ENCODE data around the gene CAPNS1.

The CAPNS1 gene

GRCh38 chr19:36139120-36139472 is 770 bp upstream of the CAPNS1 start:
- peak overlapping the region; percentile 66 for H3K4me3 ChIP-seq (ENCODE audit: low read depth, low read length)
- DNase-seq (ENCODE audit: low read depth, low spot score) = no peak
- in situ Hi-C loops (cut with HindIII; ENCODE audit: low sequenced_read_pairs) = no loop called here
- TF ChIP-seq CTCF (IDR thresholded peaks at IDR 0.05; ENCODE audit: low read depth, low read length) = no peak

- H3K4me3 ChIP-seq (ENCODE audit: low read depth, low read length) = peak overlapping the region; percentile 66
- TF ChIP-seq CTCF (IDR thresholded peaks at IDR 0.05; ENCODE audit: low read depth, low read length) = no peak
- peak; percentile 65 for DNase-seq (ENCODE audit: low read depth, low spot score)
- in situ Hi-C loops (cut with HindIII; ENCODE audit: low sequenced_read_pairs) = no loop called here
Observed at GRCh38 chr19:36140304-36141038, 605 bp downstream of the CAPNS1 start.

GRCh38 chr19:36141039-36141927 is 1.4 kb downstream of the CAPNS1 start:
- H3K4me3 ChIP-seq (ENCODE audit: low read depth, low read length) = peak overlapping the region; percentile 66
- no peak for TF ChIP-seq CTCF (IDR thresholded peaks at IDR 0.05; ENCODE audit: low read depth, low read length)
- in situ Hi-C loops (cut with HindIII; ENCODE audit: low sequenced_read_pairs) = no loop called here
- peak; percentile 86 for DNase-seq (ENCODE audit: low read depth, low spot score)

GRCh38 chr19:36142046-36142445 is 2.2 kb downstream of the CAPNS1 start:
- no peak for DNase-seq (ENCODE audit: low read depth, low spot score)
- in situ Hi-C loops (cut with HindIII; ENCODE audit: low sequenced_read_pairs) = no loop called here
- no peak for TF ChIP-seq CTCF (IDR thresholded peaks at IDR 0.05; ENCODE audit: low read depth, low read length)
- H3K4me3 ChIP-seq (ENCODE audit: low read depth, low read length) = no peak overlapping the region

- no peak for DNase-seq (ENCODE audit: low read depth, low spot score)
- no peak for TF ChIP-seq CTCF (IDR thresholded peaks at IDR 0.05; ENCODE audit: low read depth, low read length)
- H3K4me3 ChIP-seq (ENCODE audit: low read depth, low read length) = no peak overlapping the region
- in situ Hi-C loops (cut with HindIII; ENCODE audit: low sequenced_read_pairs) = no loop called here
Observed at GRCh38 chr19:36142496-36142895, 2.6 kb downstream of the CAPNS1 start.

- H3K4me3 ChIP-seq (ENCODE audit: low read depth, low read length) = no peak overlapping the region
- TF ChIP-seq CTCF (IDR thresholded peaks at IDR 0.05; ENCODE audit: low read depth, low read length) = no peak
- no peak for DNase-seq (ENCODE audit: low read depth, low spot score)
- in situ Hi-C loops (cut with HindIII; ENCODE audit: low sequenced_read_pairs) = no loop called here
Observed at GRCh38 chr19:36144624-36145023, 4.8 kb downstream of the CAPNS1 start.
